NCI-H1417 treated with DMSO at 0.1 percent for 48 hours (cell line): Measurements from ENCODE around the gene GNB1.
"Not testable (repeated sequence)": the region's sequence is repeated elsewhere in the genome, so short reads cannot be mapped to it uniquely, and the experiment has no call there.

Source experiments
- DNase-seq: peaks from one replicate; lab custom pipeline; 2025; lab: John Stamatoyannopoulos, UW

GNB1 gene

DNA sequence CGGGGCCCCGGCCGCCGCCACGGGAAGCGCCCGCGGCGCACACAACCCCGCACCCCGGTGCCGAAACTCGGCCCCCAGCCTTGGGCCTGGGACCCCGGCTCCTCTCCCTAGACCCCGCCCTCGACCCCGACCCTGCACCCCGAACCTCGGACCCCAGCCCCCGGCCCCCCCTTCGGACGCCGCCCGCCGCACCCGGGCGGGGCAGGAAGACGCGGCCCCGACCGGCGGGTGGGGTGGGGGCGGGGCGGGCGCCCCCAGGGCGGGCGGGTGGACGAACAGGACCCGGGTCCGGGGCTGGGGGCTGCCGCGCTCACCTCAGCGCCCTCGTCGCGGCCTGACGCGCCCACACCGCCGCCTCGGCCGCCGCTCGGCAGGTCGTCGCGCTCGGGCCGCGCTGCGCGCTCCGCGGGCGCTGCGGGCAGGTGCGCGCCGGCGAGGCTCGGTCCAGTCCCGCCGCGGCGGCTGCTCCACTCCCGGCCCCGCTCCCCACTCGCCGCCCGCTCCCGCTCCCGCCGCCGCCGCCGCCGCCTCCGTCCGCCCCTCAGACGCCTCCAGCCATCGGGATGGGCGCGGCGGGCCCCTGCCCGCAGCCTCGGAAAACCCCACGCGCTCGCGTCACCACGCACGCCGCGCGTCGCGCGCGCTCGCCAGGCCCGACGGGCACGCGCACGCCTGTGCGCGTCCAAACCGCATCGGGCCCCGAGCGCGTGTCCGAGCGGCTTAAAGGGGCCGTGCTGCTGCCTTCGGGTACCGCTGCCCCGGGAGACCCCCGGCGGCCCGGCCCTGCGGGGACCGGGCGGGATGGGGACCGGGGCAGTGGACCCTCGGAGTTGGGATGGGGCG lies at the start of gene GNB1:
Gene GNB1 (minus strand): TSS at position 582 of the 843 bp plus-strand sequence. CDS start 65,634 bp downstream, outside the sequence.
- peak; percentile 39 for DNase-seq

DNA sequence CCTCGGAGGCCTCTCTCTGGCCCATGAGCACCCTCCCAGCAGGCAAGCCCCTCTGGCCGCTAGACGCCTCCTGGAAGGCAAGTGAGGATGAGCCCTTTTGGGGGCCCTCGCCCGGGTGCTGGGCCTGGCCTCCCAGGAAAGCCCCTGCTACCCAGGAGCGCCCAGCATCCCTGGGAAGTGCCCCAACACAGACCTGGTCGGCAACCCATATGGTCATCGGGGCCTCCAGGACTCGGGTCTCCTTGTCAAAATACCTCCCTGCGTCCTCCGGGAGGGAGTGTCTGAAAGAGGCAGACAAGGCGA lies 49.2 kb upstream of the GNB1 start:
- DNase-seq, result no peak

DNA sequence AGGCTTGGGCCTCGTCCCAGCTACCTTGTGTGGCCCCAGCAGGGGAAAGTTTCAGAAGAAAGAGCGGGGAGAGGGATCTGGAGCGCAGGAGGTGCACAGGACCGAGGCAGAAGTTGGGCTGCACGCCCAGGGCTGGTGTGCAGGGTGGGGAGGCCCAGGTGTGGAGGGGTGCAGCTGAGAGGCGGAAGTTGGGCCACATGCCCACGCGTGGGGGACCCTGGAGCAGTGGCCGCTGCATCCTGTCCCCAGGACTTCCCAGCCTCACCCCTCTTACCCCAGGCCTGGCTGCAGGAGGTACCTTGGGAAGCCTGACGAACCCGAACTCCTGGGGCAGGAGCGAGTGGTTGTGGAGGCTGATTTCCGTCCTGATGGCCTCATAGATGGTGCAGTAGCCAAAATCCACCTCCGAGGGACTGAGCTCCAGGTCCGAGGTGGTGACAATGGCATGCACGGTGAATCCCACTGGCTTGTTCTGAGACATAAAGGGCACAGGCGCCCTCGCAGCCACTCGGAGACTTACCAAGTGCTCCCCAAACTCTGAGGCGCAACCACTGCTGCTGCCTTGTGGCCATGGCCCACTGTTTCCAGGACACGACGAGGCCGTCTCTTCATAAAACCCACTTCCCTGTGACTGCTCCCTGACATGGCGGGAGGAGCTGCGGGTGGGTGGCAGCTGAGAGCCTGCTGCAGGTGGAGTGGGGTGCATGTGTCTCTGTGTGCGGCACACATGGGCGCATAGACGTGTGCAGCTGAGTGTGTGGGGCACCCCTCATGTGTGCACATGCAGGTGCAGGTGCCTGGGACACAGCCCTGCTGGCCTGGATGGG lies 48.6 kb upstream of the GNB1 start:
- DNase-seq, result no peak

DNA sequence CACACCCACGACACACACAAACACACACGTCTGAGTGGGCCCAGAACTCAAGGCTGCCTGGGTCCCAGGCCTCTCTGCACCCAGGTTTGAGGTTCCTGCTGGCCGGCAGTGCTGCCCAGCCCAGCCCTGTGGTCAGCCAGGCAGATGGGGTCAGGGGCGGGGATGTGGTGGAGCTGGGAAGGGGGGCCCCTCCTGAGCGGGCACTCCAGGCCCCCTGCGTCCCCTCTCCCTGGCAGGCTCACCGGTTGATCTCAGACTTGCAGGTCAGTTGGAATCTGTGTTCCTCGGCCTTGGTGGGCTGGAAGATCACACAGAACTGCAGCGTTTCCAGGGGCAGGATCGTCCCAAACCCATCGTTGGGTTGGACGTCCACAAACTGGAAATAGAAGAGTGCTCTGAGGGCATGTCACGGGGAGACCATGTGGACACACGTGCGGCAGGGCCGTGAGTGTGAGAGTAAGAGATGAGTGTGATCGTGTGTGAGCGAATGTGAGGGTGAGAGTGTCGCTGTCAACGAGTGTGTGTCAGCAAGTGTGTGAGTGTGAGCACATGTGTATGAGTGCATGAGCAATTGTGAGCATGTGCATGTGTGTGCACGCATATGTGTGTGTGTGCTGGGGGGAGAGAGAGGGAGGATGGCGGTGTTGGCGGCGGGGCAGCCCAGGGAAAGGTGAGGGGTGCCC lies 47.9 kb upstream of the GNB1 start:
- no peak for DNase-seq

DNA sequence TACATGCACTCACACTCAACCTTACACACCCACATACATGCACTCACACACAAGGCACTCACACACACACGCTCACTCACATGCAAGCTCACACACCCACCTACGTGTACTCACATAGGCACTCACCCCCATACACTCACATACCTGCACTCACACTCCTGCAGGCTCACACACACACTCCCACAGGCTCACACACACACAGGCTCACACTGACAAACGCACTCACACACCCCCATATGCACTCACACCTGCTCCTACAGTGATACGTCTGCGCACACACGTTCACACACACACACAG lies 47.3 kb upstream of the GNB1 start:
- DNase-seq, result no peak

DNA sequence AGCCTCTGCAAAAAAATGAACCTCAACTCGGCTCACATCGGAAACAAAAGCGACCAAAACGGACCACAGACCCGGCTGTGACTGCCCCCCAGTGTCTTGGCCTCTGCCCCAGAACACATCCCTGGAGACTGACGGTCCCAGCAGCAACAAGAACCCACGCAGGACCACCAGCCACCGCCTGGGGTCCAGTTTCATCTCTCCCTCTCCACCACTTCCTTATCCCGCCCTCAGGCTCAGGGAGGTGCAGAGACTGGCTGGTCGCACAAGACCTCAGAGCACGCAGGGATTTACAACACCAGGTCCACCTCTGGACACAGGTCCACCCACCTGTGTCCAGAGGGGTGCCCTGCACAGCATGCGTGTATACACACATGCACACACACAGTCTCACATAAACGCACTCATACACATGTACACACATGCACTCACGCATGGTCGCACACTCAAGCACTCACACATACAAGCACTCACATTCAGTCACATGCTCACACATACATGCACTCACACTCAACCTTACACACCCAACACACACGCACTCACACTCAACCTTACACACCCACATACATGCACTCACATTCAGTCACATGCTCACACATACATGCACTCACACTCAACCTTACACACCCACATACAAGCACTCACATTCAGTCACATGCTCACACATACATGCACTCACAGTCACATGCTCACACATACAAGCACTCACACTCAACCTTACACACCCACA lies 46.8 kb upstream of the GNB1 start:
- no peak for DNase-seq

DNA sequence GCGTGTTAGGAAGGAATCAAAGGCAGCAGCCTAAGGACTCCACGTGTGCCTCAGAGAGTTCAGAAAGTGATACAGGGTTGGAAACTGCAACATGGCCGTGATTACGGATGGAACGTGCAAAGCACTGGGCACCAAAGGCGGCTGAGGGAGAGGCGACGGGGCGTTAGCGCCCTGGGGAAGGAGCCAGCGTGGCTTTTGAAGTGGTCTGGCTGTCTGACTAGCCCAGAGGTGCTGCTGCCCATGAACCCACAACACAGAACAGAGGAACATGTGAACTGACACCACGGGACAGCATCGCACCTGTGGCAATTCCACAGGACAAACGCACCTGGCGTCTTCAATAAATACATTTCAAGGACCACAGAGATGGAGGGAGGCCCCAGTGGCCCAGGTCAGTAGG lies 46.2 kb upstream of the GNB1 start:
- DNase-seq, result no peak

DNA sequence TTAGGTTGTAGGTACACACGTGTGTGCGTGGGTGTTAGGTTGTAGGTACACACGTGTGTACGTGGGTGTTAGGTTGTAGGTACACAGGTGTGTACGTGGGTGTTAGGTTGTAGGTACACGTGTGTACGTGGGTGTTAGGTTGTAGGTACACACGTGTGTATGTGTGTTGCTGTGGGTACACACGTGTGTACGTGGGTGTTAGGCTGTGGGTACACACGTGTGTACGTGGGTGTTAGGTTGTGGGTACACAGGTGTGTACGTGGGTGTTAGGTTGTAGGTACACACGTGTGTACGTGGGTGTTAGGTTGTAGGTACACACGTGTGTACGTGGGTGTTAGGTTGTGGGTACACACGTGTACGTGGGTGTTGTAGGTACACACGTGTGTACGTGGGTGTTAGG lies 44.0 kb upstream of the GNB1 start:
- not testable (repeated sequence) for DNase-seq

DNA sequence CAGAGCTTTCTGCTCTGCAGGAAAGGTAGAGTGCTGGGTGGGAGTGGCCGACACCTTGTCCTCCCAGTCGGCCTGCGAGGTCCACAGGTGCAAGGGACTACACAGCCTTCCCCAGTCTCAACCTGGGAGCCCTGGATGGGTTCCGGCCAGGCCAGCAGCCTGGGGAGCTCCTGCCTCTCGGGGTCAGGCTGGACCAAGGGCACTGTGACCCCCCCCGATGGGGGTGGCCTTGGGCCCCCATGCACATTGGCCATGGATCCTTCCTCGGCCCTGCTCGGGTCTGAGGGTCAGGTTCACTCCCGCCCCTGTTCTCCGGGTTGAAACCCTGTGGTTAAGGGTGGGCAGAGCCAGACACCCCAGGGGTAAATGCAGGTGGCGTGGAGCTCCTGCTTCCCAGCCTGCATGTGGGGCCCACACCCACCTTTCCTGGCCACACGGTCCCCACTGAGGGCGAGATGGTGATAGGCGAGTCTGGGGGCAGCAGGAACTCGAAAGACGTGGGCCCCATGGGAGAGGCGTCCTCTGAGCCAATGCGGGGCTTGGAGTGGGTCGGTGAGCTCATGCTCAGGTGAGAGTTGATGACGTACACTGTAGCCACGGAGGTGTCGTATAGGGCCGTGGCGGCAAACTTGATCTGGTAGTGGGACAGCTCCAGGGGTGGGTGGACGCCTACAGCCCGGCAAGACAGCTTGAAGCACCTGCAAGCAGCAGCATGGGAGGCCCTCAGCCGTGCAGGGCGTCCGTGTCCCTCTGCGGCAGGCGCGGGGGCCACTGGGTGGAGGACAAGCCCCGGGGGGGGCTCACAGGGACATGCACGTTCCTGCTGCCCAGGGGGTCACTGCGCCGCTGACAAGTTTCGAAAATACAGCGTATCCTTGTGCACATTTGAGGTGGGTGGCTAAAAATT lies 39.0 kb upstream of the GNB1 start:
- no peak for DNase-seq

DNA sequence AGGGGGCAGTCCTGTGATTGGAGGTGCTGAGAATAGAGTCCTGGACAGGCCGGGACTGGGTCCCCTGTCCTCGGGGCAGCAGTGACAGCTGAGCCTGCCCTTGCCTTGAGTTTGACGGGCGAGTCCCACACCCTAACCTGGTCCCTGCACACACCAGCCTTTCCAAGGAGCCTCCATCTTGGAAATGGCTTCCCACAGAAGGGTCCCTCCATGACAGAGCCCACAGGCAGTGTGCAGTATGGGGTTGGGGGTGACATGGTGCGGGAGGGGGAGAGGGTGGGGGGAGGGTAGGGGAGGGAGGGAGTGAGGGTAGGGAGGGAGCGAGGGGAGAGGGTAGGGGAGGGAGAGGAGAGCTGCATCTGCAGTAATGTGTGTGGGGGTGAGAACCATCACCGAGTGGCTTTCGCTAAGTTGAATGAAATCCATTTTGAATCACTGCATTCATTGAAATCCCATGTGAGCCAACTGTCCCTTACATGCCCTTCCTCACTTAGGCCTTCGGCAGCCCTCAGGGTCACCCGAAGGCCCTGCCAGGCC lies 38.3 kb upstream of the GNB1 start:
- no peak for DNase-seq

DNA sequence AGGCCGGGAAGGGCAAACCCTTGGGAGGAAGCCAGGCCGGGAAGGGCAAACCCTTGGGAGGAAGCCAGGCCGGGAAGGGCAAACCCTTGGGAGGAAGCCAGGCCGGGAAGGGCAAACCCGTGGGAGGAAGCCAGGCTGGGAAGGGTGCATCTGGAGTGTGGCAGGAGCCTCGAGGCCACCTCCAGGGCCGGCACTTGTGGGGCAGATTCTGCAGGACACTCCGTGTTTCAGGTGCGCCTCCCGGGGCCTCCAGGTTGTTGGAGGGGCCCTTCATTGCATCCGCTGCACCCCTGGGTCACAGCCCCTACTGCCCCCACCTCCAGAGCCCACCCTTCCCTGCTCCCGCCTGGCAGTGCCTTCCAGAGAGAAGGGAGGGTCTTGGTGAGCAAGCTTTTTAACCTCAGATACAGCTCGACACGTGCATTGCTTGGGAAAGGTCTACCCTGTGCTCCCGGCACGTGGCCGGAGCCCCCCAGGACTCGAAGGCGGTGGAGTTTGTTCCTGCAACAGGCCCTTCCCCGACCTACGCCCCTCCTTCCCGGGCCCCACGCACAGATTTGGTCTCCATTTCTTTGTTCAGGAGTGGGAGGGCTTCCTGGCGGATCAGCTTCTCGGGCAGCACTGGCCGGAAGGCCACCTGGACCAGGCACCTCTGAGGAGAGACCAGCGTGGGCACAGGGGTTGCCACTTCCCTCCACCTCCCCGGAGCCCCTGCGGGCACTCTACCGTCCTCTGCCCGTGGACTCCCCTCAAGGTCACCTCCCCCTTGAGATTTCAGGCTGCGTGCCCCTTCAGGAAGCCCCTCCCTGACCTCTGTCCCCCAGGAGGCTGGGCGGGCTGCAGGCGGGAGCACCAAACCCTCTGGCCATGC lies 37.6 kb upstream of the GNB1 start:
- DNase-seq, result no peak

DNA sequence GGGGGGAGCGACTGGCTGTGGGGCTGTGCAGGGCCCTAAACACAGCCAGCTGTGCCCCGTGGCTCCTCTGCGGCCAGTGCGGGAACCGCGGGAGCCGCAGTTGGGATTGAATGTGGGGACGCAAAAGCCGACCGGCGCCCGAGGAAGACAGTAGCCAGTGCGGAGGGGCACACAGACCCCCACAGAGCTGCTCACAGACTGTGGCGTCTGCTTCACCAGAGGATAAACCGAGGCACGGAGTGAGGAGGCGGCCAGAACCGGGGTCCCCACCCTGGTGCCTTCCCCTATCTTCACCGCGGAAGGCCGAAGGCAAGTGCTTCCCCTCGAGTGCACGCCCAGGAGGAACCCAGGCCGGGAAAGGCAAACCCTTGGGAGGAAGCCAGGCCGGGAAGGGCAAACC lies 36.9 kb upstream of the GNB1 start:
- no peak for DNase-seq

DNA sequence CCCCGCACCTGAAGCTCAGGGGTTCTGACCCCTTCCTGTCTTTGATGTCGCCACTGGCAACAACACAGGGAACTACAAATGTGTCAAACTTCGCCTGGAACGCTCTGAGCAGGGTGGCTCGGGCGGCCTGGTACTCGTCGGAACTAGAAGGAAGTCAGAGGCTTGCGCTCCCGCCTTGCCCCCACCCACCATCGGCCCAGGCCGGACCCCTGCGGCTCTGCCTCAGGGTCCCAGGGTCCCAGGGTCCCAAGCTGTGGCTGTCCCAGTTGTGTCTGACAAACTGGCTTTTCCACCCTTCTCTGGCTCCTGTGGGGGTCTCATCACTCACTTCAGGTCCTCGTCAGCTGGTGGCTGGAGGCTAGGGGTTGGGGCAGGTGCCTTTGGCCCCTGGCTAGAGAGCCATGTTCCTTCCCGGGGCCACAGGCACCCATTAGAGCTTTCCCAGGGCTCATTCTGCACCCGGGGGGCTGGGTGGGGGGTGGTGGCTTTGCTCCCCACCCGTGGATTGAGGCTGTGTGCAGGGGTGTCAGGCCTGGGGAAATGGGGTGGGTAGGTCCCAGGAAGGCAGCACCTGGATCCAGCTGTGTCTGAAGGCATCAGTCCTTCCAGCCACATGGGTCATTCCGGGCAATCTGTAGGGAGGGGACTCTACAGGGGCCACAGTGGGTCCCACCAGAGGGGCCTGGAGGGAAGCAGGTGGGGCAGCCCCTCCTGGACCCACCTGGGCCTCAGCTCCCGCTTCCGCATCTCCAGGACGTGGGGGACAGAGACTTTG lies 36.2 kb upstream of the GNB1 start:
- DNase-seq, result no peak

DNA sequence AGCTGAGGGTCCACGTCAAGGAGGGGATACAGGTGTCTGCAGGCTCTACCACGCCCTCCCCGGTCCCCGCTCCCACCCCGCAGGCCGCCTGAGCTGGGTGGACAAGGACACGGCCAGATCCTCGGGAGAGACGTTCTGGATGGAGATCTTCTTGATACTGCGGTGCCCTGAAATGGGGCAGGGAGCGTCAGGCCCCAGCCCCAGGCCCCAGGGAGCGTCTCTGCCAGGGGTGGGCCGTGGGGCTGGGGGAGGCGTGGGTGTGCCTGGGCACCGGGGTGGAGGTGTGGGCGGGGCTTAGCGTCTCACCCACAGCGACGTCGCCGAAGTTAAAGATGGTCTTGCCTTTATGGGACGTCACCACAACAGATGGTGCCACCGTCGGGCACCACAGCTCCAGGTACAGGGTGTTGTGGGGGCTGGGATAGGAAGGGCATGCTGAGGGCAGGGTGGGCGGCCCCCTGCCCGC lies 35.5 kb upstream of the GNB1 start:
- no peak for DNase-seq

DNA sequence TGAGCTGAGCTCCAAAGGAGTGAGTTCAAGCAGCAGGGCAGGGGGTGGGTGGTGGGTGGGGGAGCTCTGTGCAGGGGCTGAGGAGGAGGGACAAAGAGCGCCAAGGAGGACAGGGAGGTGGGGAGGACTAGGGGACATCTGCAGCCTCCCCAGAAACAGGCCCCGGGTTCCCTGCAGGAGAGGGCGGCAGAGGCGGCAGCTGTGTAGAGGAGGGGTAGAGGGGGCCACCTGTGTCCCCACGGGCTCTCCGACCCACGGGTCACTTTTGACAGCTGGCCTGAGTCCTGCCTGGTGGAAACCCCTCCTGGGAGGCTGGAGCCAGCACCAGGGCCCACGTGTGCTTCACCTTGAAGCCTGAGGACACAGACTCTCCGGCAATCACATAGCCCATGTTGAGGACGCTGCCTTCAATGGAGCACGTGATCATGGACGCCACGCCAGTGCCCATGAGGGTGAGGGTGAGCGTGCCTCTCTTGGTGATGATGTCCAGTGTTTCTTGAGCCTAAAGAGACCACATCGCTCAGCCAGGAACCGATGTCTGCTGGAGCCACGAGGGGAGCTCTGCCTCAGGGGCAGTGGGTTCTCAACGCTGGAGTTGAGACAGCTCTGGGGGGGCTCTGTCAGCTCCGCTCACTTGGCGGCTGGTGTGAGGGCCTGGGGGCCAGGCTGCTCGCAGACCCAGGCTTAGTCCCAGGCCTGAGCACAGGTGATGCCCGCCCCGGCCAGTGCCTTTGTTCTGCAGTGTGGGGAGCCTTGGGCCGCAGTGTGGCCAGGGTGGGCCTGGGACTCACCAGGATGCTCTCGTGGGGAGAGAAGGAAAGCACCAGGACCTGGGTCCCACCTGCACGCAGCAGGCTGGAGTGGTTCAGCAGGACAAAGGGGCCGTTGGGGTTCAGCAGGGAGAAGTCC lies 34.8 kb upstream of the GNB1 start:
- no peak for DNase-seq

DNA sequence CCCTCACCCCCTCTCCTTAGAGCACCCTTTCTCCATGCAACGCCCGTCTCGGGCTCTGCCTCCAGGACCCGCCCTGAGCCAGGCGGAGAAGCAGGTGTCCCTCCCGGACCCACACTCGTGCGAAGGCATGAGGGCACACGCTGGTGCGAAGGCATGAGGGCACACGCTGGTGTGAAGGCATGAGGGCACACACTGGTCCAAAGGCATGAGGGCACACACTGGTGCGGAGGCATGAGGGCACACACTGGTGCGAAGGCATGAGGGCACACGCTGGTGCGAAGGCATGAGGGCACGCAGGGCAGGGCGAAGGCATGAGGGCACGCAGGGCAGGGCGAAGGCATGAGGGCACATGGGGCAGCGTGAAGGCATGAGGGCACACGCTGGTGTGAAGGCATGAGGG lies 34.0 kb upstream of the GNB1 start:
- DNase-seq, result no peak

DNA sequence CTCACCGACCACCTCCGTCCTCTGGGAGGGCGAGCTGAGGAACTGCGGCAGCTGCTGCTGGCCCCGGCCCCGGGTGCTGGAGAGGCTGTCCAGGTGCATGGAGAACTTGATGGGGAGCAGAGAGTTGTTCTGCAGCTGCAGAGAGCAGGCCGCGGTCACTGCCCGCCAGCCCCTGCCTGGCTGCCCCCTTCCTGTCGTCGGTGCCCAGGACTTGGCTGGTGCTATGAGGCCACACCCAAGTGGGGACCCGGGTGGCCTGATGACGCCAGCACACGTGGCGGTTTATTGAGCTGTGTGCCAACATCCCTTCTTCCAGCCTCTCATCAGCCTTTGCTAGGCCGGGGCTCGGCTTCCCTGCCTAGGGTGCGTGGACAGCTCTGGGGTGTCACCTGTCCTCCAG lies 33.5 kb upstream of the GNB1 start:
- no peak for DNase-seq
